A673 (cell line): ENCODE data around the gene HIBCH. TPM values are rescaled to one million over a fixed set of nuclear protein-coding genes. Genes with fewer than 3 reads are reported as not detected.

Experiments used
- BruUV-seq: library from RNA; stranded (reverse); fragments of 400-500 nt; replicated peaks from 2 replicates; lab custom pipeline; 2021; lab: Mats Ljungman, UMichigan
- CTCF ChIA-PET: fragments of 300-600 bp; sonication (Branson Sonifier 250); formaldehyde crosslinking; loops from one replicate; lab custom pipeline; 2022; ENCODE audit warnings: antibody characterized with exemption; lab: Charles Lee
- POLR2A ChIA-PET: fragments of 300-600 bp; sonication (Branson Sonifier 250); formaldehyde crosslinking; loops from one replicate; lab custom pipeline; 2022; ENCODE audit warnings: antibody characterized with exemption; ENCODE audit not compliant: low non-redundant PET; lab: Charles Lee
- DNase-seq: peaks from one replicate; pipeline ENCODE4 v3.0.0-alpha.2; 2015; ENCODE audit warnings: low spot score
- H3K27ac ChIP-seq: fragments of 200-600 bp; sonication (generic); 2 replicates; pipeline ENCODE4 v1.5.1; 2016; ENCODE audit warnings: mixed run types, low read depth, mild to moderate bottlenecking, mixed read lengths, antibody characterized with exemption, low read length; ENCODE audit not compliant: poor library complexity, severe bottlenecking
- H3K27me3 ChIP-seq: fragments of 200-600 bp; sonication (generic); replicated peaks from 2 replicates; pipeline ENCODE4 v1.6.1; 2017; ENCODE audit warnings: mixed run types, low read depth, mild to moderate bottlenecking, mixed read lengths, antibody characterized with exemption, low read length; ENCODE audit not compliant: insufficient read depth, poor library complexity
- H3K36me3 ChIP-seq: fragments of 200-600 bp; sonication (generic); 2 replicates; pipeline ENCODE4 v1.6.1; 2016; ENCODE audit warnings: mixed run types, mild to moderate bottlenecking, mixed read lengths, antibody characterized with exemption, low read length; ENCODE audit not compliant: insufficient read depth, poor library complexity, severe bottlenecking
- H3K4me1 ChIP-seq: fragments of 200-600 bp; sonication (generic); 2 replicates; pipeline ENCODE4 v1.6.1; 2017; ENCODE audit warnings: mixed run types, mild to moderate bottlenecking, mixed read lengths, antibody characterized with exemption, low read length; ENCODE audit not compliant: insufficient read depth, poor library complexity, severe bottlenecking
- H3K4me3 ChIP-seq: fragments of 200-600 bp; sonication (generic); 2 replicates; pipeline ENCODE4 v1.5.1; 2016; ENCODE audit warnings: low read depth, mixed run types, mild to moderate bottlenecking, mixed read lengths, low read length; ENCODE audit not compliant: poor library complexity, severe bottlenecking
- H3K9me3 ChIP-seq: fragments of 200-600 bp; sonication (generic); 2 replicates; pipeline ENCODE4 v1.6.1; 2016; ENCODE audit warnings: mixed run types, low read depth, mild to moderate bottlenecking, mixed read lengths, antibody characterized with exemption, low read length; ENCODE audit not compliant: poor library complexity, severe bottlenecking
- EZH2 ChIP-seq: fragments of 200-600 bp; sonication (generic); IDR thresholded peaks from 2 replicates; pipeline ENCODE4 v1.6.1; 2017; ENCODE audit warnings: borderline replicate concordance, low read depth, mild to moderate bottlenecking, mixed read lengths, antibody characterized with exemption, low read length; ENCODE audit not compliant: poor library complexity, severe bottlenecking
- intact Hi-C: fragments of 100-400 bp; cut with micrococcal nuclease; formaldehyde crosslinking; loops from one replicate; pipeline ENCODE4 v1.10.0; 2022; ENCODE audit not compliant: unreplicated experiment
- total RNA-seq: library from RNA; stranded (reverse); gene quantifications from 2 replicates; pipeline ENCODE4 v1.2.3, GENCODE V29; 2021
- TF ChIP-seq, protein P1 (sequence below): fragments of 300-800, 200-600 bp; sonication (generic); conservative IDR thresholded peaks from 2 replicates; pipeline ENCODE4 v1.5.1; 2017; ENCODE audit warnings: low read depth, mild to moderate bottlenecking, antibody characterized with exemption, low read length, moderate library complexity, mixed read lengths

Gene HIBCH
- total RNA-seq, 1 experiment from 2014 or later = 43.3 TPM

DNA sequence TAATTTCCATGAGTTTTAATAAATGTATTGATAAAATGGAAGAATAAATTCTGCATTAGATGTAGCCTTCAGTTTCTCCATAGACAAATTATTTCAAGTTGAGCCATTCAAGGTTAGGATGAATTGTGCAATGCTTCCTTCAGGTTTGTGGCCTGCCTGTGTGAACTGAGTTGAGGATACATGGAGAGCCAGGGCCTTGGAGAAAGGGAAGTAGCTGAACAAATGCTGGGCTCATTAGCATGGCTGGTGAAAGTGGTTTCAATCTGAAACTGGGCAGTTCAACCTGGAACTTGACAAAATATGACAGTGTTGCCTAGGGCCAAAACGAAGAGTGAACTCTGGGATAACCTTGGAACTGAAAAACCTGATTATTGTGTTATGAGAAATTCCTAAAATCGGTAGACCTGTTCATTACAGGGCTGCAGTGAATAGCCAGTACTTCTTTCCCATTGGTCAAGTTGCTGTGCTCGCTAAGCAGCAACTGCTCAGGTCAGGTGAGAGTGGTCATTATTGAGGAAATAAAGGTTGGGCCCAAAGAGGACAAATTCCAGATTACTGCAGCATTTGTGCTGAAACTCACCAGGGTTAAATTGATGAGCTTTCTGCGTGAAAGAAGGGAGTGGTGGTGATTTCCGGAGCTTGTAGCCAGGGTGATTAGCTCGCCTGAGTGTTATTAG is 36.5 kb upstream of the HIBCH start:
- no peaks in the 10 kb centered on the region for H3K4me1 ChIP-seq
- BruUV-seq = no TSS peak
- intact Hi-C loops = no loop called here
- DNase-seq = no peak
- H3K36me3 ChIP-seq = no peaks in the 10 kb centered on the region
- ChIA-PET POLR2A (no interaction called here), CTCF (no interaction called here)
- TF ChIP-seq, protein P1, sequence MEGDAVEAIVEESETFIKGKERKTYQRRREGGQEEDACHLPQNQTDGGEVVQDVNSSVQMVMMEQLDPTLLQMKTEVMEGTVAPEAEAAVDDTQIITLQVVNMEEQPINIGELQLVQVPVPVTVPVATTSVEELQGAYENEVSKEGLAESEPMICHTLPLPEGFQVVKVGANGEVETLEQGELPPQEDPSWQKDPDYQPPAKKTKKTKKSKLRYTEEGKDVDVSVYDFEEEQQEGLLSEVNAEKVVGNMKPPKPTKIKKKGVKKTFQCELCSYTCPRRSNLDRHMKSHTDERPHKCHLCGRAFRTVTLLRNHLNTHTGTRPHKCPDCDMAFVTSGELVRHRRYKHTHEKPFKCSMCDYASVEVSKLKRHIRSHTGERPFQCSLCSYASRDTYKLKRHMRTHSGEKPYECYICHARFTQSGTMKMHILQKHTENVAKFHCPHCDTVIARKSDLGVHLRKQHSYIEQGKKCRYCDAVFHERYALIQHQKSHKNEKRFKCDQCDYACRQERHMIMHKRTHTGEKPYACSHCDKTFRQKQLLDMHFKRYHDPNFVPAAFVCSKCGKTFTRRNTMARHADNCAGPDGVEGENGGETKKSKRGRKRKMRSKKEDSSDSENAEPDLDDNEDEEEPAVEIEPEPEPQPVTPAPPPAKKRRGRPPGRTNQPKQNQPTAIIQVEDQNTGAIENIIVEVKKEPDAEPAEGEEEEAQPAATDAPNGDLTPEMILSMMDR = no peak
- TF ChIP-seq EZH2 = no peak
- H3K27ac ChIP-seq = no peak overlapping the region
- no peaks in the 10 kb centered on the region for H3K27me3 ChIP-seq
- H3K4me3 ChIP-seq = no peak overlapping the region
- H3K9me3 ChIP-seq = no peaks in the 10 kb centered on the region

DNA sequence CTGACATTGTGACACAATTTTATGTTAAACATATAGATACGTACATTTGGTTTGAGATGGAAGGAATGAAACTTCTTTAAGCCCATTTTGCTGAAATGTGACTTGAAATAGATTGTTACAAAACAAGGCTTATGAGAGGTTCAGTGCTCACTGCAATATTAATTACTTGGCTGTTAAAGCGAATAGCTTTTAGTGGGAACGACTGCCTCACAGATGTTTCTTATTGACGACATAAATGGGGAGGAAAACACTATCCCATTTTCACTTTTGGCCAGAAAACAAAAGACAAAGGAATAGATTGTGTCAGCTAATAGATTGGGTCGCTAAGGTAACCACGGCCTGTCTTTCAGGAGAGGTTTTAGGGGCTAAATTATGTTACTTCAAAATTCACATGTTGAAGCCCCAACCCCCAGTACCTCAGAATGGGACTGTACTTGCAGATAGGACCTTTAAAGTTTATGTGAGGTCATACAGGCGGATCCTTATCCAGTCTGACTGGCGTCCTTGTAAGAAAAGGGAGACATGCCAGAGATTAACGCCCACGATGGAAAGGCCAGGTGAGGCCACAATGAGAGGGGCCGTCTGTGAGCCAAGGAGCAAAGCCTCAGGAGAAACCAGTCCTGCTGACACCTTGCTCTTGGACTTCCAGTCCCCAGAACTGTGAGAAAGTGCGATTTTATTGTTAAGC is 34.5 kb upstream of the HIBCH start:
- no peaks in the 10 kb centered on the region for H3K36me3 ChIP-seq
- ChIA-PET CTCF (no interaction called here), POLR2A (interaction anchor here (0.5 kb wide), 1 partner anchor 1217 kb away, joined by 3 read pairs; no protein-coding TSS in a partner anchor)
- TF ChIP-seq EZH2 = no peak
- TF ChIP-seq, protein P1 = no peak
- no peak for DNase-seq
- no peak overlapping the region for H3K4me3 ChIP-seq
- H3K4me1 ChIP-seq = no peaks in the 10 kb centered on the region
- H3K9me3 ChIP-seq = no peaks in the 10 kb centered on the region
- intact Hi-C loops = no loop called here
- H3K27me3 ChIP-seq = no peaks in the 10 kb centered on the region
- no peak overlapping the region for H3K27ac ChIP-seq
- BruUV-seq = no TSS peak

- H3K4me3 ChIP-seq = no peak overlapping the region
- ChIA-PET POLR2A (no interaction called here), CTCF (no interaction called here)
- H3K27ac ChIP-seq = no peak overlapping the region
- no peaks in the 10 kb centered on the region for H3K9me3 ChIP-seq
- DNase-seq = no peak
- no TSS peak for BruUV-seq
- TF ChIP-seq, protein P1 = no peak
- no peak for TF ChIP-seq EZH2
- no peaks in the 10 kb centered on the region for H3K4me1 ChIP-seq
- intact Hi-C loops = no loop called here
- H3K27me3 ChIP-seq = no peaks in the 10 kb centered on the region
- no peaks in the 10 kb centered on the region for H3K36me3 ChIP-seq
Observed at GRCh38 chr2:190353537-190353899, 33.9 kb upstream of the HIBCH start.
